Measurements from ENCODE around the gene PIGBOS1.

DNA sequence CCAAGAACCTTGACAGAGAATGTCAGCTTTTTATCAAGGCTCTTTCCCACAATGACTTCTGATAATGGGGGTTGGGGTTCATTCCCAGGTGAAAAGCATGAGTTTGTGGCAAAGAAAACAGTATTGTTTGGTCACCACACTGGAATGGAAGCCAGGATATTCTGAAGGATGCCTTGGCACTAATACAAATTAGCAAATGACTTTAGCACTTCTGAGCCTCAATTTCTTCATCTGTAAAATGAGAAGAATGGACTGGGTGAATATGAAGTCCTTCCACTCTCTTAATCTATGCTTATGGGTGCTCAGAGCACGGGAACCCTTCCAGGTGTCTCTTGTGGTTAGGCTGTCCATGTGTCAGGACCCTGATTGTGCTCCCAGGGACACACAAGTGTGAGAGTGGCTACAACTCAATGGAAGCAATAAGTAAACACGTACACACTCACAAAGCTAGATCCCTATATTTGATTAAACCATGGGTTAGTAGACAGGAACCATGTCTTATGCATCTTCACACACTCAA is 50.7 kb downstream of the PIGBOS1 start:
- TF ChIP-seq POLR2A (IDR thresholded peaks at IDR 0.05), result no peak
- TF ChIP-seq, protein P1, sequence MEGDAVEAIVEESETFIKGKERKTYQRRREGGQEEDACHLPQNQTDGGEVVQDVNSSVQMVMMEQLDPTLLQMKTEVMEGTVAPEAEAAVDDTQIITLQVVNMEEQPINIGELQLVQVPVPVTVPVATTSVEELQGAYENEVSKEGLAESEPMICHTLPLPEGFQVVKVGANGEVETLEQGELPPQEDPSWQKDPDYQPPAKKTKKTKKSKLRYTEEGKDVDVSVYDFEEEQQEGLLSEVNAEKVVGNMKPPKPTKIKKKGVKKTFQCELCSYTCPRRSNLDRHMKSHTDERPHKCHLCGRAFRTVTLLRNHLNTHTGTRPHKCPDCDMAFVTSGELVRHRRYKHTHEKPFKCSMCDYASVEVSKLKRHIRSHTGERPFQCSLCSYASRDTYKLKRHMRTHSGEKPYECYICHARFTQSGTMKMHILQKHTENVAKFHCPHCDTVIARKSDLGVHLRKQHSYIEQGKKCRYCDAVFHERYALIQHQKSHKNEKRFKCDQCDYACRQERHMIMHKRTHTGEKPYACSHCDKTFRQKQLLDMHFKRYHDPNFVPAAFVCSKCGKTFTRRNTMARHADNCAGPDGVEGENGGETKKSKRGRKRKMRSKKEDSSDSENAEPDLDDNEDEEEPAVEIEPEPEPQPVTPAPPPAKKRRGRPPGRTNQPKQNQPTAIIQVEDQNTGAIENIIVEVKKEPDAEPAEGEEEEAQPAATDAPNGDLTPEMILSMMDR (IDR thresholded peaks at IDR 0.05), result no peak
- TF ChIP-seq POLR2AphosphoS5 (IDR thresholded peaks at IDR 0.05), result no peak

Measured in prostate gland (tissue), 2 donors.